ENCODE measurements around the gene MYH1.

DNA sequence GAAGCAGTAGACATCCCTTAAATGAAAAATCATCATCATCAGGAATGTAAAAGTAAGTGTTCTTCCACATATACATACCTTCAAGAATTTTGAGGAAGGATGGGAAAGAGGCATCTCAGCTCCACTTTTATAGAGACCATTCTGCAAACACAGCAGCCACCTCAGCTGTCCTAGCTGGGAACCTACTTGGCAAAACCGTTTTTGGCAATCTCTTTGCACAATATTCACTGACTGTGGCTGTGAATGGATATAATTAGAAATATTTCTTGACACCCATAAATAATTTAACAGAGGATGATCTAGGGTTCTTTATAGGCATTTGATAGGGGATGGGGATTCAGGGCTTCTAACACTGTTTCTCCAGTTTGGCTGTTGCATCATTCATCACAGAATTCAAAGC, 48.9 kb downstream of the MYH1 start, which contains the start of gene MYH4:
- TF ChIP-seq, protein P1, sequence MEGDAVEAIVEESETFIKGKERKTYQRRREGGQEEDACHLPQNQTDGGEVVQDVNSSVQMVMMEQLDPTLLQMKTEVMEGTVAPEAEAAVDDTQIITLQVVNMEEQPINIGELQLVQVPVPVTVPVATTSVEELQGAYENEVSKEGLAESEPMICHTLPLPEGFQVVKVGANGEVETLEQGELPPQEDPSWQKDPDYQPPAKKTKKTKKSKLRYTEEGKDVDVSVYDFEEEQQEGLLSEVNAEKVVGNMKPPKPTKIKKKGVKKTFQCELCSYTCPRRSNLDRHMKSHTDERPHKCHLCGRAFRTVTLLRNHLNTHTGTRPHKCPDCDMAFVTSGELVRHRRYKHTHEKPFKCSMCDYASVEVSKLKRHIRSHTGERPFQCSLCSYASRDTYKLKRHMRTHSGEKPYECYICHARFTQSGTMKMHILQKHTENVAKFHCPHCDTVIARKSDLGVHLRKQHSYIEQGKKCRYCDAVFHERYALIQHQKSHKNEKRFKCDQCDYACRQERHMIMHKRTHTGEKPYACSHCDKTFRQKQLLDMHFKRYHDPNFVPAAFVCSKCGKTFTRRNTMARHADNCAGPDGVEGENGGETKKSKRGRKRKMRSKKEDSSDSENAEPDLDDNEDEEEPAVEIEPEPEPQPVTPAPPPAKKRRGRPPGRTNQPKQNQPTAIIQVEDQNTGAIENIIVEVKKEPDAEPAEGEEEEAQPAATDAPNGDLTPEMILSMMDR (IDR thresholded peaks at IDR 0.05; ENCODE audit: low read depth, low read length) = no peak
- no peak for TF ChIP-seq EZH2phosphoT487 (IDR thresholded peaks at IDR 0.05; ENCODE audit: low read depth)
